ENCODE measurements around the gene RGMB. TPM values are rescaled to one million over a fixed set of nuclear protein-coding genes. Genes with fewer than 3 reads are reported as not detected.

Gene RGMB
- total RNA-seq, 1 experiment from 2014 or later = 16.4 TPM

GRCh38 chr5:98845878-98846277 lies 72.4 kb downstream of the RGMB start:
- intact Hi-C loops (cut with micrococcal nuclease; ENCODE audit: unreplicated experiment) = loop anchor here (2.0 kb wide), 1 partner anchor 71 kb away; no protein-coding TSS in a partner anchor
- ChIA-PET POLR2A (no interaction called here), CTCF (no interaction called here)
- TSS peak; percentile 26 for BruUV-seq (replicated peaks)
- no peak overlapping the region for H3K4me3 Mint-ChIP-seq (ENCODE audit: unreplicated experiment)
- H3K4me1 ChIP-seq = peaks cover 24% of the 10 kb centered on the region
- H3K27me3 Mint-ChIP-seq (ENCODE audit: insufficient read depth, unreplicated experiment) = no peaks in the 10 kb centered on the region
- H3K27ac Mint-ChIP-seq (ENCODE audit: unreplicated experiment) = peak overlapping the region; percentile 67
- H3K9me3 ChIP-seq = peaks cover 9% of the 10 kb centered on the region
- no peaks in the 10 kb centered on the region for H3K9me3 Mint-ChIP-seq (ENCODE audit: unreplicated experiment)
- H3K36me3 Mint-ChIP-seq (ENCODE audit: insufficient read depth, unreplicated experiment) = peaks cover 7% of the 10 kb centered on the region
- no peaks in the 10 kb centered on the region for H3K27me3 ChIP-seq (replicated peaks; ENCODE audit: control insufficient read depth, insufficient read depth, low read length)
- no peaks in the 10 kb centered on the region for H3K36me3 ChIP-seq (ENCODE audit: control insufficient read depth, insufficient read depth, low read length)
- peaks cover 21% of the 10 kb centered on the region for H3K4me1 Mint-ChIP-seq (ENCODE audit: low read depth, unreplicated experiment)
- TF ChIP-seq CTCF (IDR thresholded peaks at IDR 0.05; ENCODE audit: insufficient read depth in 1 of 2, low read depth in 1 of 2, low read length in 1 of 2, severe bottlenecking in 1 of 2, unreplicated experiment in 1 of 2) = no peak
- DNase-seq = no peak
- H3K4me3 ChIP-seq (ENCODE audit: low read depth, low read length) = no peak overlapping the region

Other genes starting within 250 kb of the RGMB start
- 51.1 and 52.5 TPM in 2 replicates for gene CHD1, start 155.3 kb downstream of the RGMB start, total RNA-seq (2022)

Data from Caco-2 (cell line).